ENCODE measurements around the gene ISL2.

The ISL2 gene

DNA sequence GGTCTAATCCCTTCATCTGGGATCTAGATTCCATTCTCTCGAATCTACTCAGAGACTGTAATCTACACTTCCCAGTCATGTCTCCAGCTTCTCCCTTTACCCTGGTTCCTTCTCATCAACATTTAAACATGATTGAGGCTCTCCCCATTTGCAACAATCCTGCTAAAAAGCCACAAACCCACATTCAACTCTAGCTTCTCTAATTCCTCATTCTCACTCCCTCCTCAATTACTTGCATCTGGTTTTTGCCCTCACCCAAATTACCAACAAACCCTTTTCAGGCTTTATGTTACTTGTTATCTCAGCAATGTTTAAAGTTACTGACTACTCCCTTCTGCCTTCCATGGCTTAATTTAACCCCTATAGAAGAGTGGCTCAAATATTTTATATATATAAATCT is 36.8 kb upstream of the ISL2 start:
- no peak for TF ChIP-seq POLR2A (IDR thresholded peaks at IDR 0.05; ENCODE audit: extremely low read depth, insufficient read length)
- no peak for TF ChIP-seq CTCF (IDR thresholded peaks at IDR 0.05; ENCODE audit: low read depth, low read length)
- no peak for TF ChIP-seq MYC (IDR thresholded peaks at IDR 0.05; ENCODE audit: low read depth, low read length)
- TF ChIP-seq, protein P1, sequence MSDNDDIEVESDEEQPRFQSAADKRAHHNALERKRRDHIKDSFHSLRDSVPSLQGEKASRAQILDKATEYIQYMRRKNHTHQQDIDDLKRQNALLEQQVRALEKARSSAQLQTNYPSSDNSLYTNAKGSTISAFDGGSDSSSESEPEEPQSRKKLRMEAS (IDR thresholded peaks at IDR 0.05; ENCODE audit: low read depth, low read length) = no peak
- DNase-seq (ENCODE audit: low read depth) = peak; percentile 60
- no peak overlapping the region for H3K4me3 ChIP-seq (ENCODE audit: low read depth, low read length)

DNA sequence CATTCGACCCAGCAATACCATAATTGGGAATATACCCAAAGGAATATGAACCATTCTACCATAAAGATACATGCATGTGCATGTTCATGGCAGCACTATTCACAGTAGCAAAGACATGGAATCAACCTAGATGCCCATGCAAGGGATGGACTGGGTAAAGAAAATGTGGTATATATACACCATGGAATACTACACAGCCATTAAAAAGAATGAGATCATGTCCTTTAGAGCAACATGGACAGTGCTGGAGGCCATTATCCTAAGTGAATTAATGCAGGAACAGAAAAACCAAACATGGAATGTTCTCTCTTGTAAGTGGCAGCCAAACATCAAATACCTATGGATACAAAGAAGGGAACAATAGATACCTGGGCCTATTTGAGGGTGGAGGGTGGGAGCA is 32.7 kb upstream of the ISL2 start:
- DNase-seq (ENCODE audit: low read depth) = no peak
- H3K4me3 ChIP-seq (ENCODE audit: low read depth, low read length) = no peak overlapping the region
- TF ChIP-seq, protein P1 (IDR thresholded peaks at IDR 0.05; ENCODE audit: low read depth, low read length) = no peak
- TF ChIP-seq CTCF (IDR thresholded peaks at IDR 0.05; ENCODE audit: low read depth, low read length) (no peak), MYC (IDR thresholded peaks at IDR 0.05; ENCODE audit: low read depth, low read length) (no peak), POLR2A (IDR thresholded peaks at IDR 0.05; ENCODE audit: extremely low read depth, insufficient read length) (no peak)

DNA sequence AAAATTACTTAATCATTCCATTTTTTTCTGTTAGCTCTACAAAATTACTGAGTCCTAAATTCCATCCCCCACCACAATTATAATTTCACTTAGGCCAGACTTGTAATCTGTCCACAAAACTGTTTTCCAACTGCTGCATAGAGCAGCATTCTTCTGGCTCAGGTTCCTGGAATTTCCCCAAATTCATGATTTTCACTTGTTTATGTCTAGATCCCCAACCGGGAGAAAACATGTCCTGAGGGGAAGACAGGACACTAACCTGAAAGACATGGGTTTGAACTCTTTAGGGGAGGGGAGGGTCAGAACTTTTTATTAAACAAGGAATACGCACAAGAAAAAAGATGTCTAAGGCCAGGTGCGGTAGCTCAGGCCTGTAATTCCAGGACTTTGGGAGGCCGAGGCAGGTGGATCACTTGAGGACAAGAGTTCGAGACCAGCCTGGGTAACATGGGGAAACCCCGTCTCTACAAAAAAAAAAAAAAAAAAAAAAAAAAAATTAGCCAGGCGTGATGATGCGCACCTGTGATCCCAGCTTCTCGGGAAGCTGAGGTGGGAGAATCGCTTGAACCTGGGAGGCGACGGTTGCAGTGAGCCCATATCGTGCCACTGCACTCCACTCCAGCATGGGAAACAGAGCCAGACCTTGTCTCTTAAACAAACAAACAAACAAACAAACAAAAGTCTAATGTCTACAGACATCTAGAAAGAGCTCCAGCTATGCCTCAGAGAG is 26.8 kb upstream of the ISL2 start:
- DNase-seq (ENCODE audit: low read depth) = no peak
- TF ChIP-seq, protein P1 (IDR thresholded peaks at IDR 0.05; ENCODE audit: low read depth, low read length) = no peak
- no peak for TF ChIP-seq CTCF (IDR thresholded peaks at IDR 0.05; ENCODE audit: low read depth, low read length)
- no peak for TF ChIP-seq MYC (IDR thresholded peaks at IDR 0.05; ENCODE audit: low read depth, low read length)
- TF ChIP-seq POLR2A (IDR thresholded peaks at IDR 0.05; ENCODE audit: extremely low read depth, insufficient read length) = no peak
- H3K4me3 ChIP-seq (ENCODE audit: low read depth, low read length) = peak overlapping the region; percentile 63

GRCh38 chr15:76310475-76311099 is 26.0 kb upstream of the ISL2 start:
- TF ChIP-seq MYC (IDR thresholded peaks at IDR 0.05; ENCODE audit: low read depth, low read length) (no peak), CTCF (IDR thresholded peaks at IDR 0.05; ENCODE audit: low read depth, low read length) (no peak), POLR2A (IDR thresholded peaks at IDR 0.05; ENCODE audit: extremely low read depth, insufficient read length) (no peak)
- TF ChIP-seq, protein P1 (IDR thresholded peaks at IDR 0.05; ENCODE audit: low read depth, low read length) = no peak
- peak overlapping the region; percentile 63 for H3K4me3 ChIP-seq (ENCODE audit: low read depth, low read length)
- peak; percentile 68 for DNase-seq (ENCODE audit: low read depth)

DNA sequence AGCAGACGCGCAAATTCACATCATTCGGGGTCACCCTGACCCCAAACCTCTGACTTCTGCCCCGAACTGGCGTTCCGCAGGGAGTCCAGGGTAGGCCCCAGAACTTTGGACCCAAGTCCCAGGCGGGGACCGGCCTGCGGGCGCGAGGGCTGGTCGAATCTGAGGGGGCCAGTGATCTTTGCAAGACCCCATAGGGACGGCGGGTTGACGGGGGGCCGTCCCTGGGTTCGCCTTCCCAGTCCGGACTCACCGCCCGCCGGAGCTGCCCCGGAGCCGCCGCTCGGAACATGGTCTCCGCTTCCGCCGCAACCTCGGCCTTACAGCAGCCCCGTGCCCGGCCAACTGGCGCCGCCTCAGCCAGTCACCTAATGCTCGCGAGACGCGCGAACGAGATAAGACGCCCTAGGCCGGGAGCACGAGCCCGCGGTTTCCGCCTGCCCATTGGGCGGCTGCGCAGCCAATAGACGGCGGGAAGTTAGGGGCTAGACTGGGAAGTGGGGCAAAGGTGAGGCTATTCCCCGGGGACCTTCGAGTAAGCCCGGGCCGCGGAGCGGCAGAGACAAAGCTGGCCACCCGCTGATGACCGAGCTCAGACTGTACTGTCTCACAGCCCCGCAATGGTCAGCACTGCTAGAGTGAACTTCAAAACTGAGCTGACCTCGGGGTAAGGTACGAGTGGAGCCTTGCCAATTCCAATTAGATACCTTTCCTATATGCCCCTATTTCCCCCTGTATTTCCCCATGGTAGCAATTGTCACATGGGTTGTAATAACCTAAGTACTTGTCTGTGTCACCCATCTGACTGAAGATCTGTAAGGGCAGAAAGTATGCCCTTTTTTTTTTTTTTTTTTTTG is 25.2 kb upstream of the ISL2 start, which contains the start of gene ETFA:
ETFA (minus strand) TSS at position 370 of the 854 bp plus-strand sequence; CDS start at position 289, 81 bp downstream.
- peak; percentile 99 for DNase-seq (ENCODE audit: low read depth)
- H3K4me3 ChIP-seq (ENCODE audit: low read depth, low read length) = peak within 1 kb of the TSS; percentile 75
- peak; percentile 97 for TF ChIP-seq POLR2A (IDR thresholded peaks at IDR 0.05; ENCODE audit: extremely low read depth, insufficient read length)
- peak; percentile 95 for TF ChIP-seq MYC (IDR thresholded peaks at IDR 0.05; ENCODE audit: low read depth, low read length)
- TF ChIP-seq, protein P1 (IDR thresholded peaks at IDR 0.05; ENCODE audit: low read depth, low read length) = peak; percentile 89
- no peak for TF ChIP-seq CTCF (IDR thresholded peaks at IDR 0.05; ENCODE audit: low read depth, low read length)

Measured in NB4 (cell line).